HEK293 (cell line): ENCODE measurements around the gene RNF126.

ENCODE experiments used
- BCL11A ChIP-seq: fragments of 450-650 bp; formaldehyde crosslinking; IDR thresholded peaks from 2 replicates; pipeline ENCODE4 v1.5.1; 2016; ENCODE audit warnings: low read depth, missing biosample characterization, missing genetic modification characterization
- CTCF ChIP-seq: fragments of 450-650 bp; formaldehyde crosslinking; IDR thresholded peaks from 2 replicates; pipeline ENCODE4 v1.5.1; 2016; ENCODE audit warnings: missing biosample characterization, missing genetic modification characterization
- KLF1 ChIP-seq: fragments of 450-650 bp; formaldehyde crosslinking; IDR thresholded peaks from 2 replicates; pipeline ENCODE4 v1.5.1; 2016; ENCODE audit warnings: missing biosample characterization, missing genetic modification characterization
- YY1 ChIP-seq: fragments of 450-650 bp; formaldehyde crosslinking; IDR thresholded peaks from 2 replicates; pipeline ENCODE4 v1.5.1; 2018; ENCODE audit warnings: missing biosample characterization, missing genetic modification characterization
- ZNF157 ChIP-seq: fragments of 450-650 bp; formaldehyde crosslinking; IDR thresholded peaks from 2 replicates; pipeline ENCODE4 v1.5.1; 2016; ENCODE audit warnings: missing biosample characterization, missing genetic modification characterization
- ZNF362 ChIP-seq: fragments of 450-650 bp; formaldehyde crosslinking; IDR thresholded peaks from 2 replicates; pipeline ENCODE4 v1.5.1; 2016; ENCODE audit warnings: missing biosample characterization, missing genetic modification characterization
- ZNF549 ChIP-seq: fragments of 450-650 bp; IDR thresholded peaks from 2 replicates; pipeline ENCODE4 v1.5.1; 2018; ENCODE audit warnings: missing biosample characterization, missing genetic modification characterization, mild to moderate bottlenecking, inconsistent platforms, moderate library complexity

GRCh38 chr19:646779-647565 lies 16.0 kb downstream of the RNF126 start:
- TF ChIP-seq ZNF362 (tag by site-specific recombination) (no peak), ZNF157 (tag by site-specific recombination) (no peak), ZNF549 (no peak), CTCF (tag by site-specific recombination) (no peak), KLF1 (tag by site-specific recombination) (no peak), YY1 (no peak), BCL11A (tag by site-specific recombination) (no peak)
